ENCODE measurements around the gene MCOLN2. TPM values are rescaled to one million over a fixed set of nuclear protein-coding genes. Genes with fewer than 3 reads are reported as not detected.

The MCOLN2 gene
- total RNA-seq, 1 donor from 2014 or later: 1.8 TPM

- DNase-seq: no peak
These were observed 104.0 kb downstream of the MCOLN2 start, which contains the start of gene LPAR3 for GRCh38 chr1:84892705-84893618. Gene LPAR3, minus strand, starts transcription at chr1:84893206. Its CDS starts 27,086 bp downstream, at chr1:84866120.

GRCh38 chr1:84890566-84890965 lies 106.3 kb downstream of the MCOLN2 start:
- no peak for DNase-seq

- no peak for DNase-seq
These were observed 107.5 kb downstream of the MCOLN2 start for GRCh38 chr1:84889437-84889836.

GRCh38 chr1:84888753-84889152 lies 108.2 kb downstream of the MCOLN2 start:
- no peak for DNase-seq

- no peak for DNase-seq
These were observed 109.5 kb downstream of the MCOLN2 start for GRCh38 chr1:84887261-84887934.

- no peak for DNase-seq
These were observed 111.4 kb downstream of the MCOLN2 start for GRCh38 chr1:84885469-84885868.

GRCh38 chr1:84884671-84885389 lies 112.1 kb downstream of the MCOLN2 start:
- no peak for DNase-seq

- DNase-seq: no peak
These were observed 113.6 kb downstream of the MCOLN2 start for GRCh38 chr1:84883286-84883685.

- no peak for DNase-seq
These were observed 119.3 kb downstream of the MCOLN2 start for GRCh38 chr1:84877592-84877991.

- no peak for DNase-seq
These were observed 120.6 kb downstream of the MCOLN2 start for GRCh38 chr1:84876353-84876752.

Other genes with a start within 250 kb of the MCOLN2 start
- 4.4 TPM for gene LPAR3, start 103.9 kb downstream of the MCOLN2 start, total RNA-seq
- 1.6 TPM for gene MCOLN3, start 51.4 kb upstream of the MCOLN2 start, total RNA-seq
- 22.0 TPM for gene SYDE2, start 203.9 kb upstream of the MCOLN2 start, total RNA-seq